ENCODE data around the gene APOO.

- no peak for TF ChIP-seq CEBPB (IDR thresholded peaks at IDR 0.05)
- no peak for TF ChIP-seq RAD21 (IDR thresholded peaks at IDR 0.05; ENCODE audit: low read depth)
- TF ChIP-seq FOXM1 (IDR thresholded peaks at IDR 0.05; ENCODE audit: borderline replicate concordance, low read depth) = no peak
Observed at GRCh38 chrX:23911126-23911835, 3.5 kb upstream of the APOO start.
